GM12878 (cell line): ENCODE measurements around the gene FAM118B. TPM values are rescaled to one million over a fixed set of nuclear protein-coding genes. Genes with fewer than 3 reads are reported as not detected.

Experiments
- BHLHE40 ChIP-seq, 2 experiments: fragments of 450-650 bp in 1 of 2; IDR thresholded peaks; 2 replicates each; pipeline ENCODE4 v1.6.1; 2011 to 2017; ENCODE audit warnings: low read depth in 2 of 2, borderline replicate concordance in 1 of 2, improper control_type of control experiment in 1 of 2, low read length in 1 of 2, mild to moderate bottlenecking in 1 of 2
- CBX5 ChIP-seq: sonication (generic); IDR thresholded peaks from 2 replicates; pipeline ENCODE4 v1.6.1; 2016; ENCODE audit warnings: low read depth, moderate library complexity, mild to moderate bottlenecking, inconsistent platforms
- ESRRA ChIP-seq: IDR thresholded peaks from 2 replicates; pipeline ENCODE4 v1.6.1; 2012; ENCODE audit warnings: mild to moderate bottlenecking, low read length, improper control_type of control experiment
- EZH2 ChIP-seq: IDR thresholded peaks from 2 replicates; pipeline ENCODE4 v1.6.1; 2012; ENCODE audit warnings: low read depth, mild to moderate bottlenecking, control low read depth, inconsistent platforms, low read length, borderline replicate concordance; ENCODE audit not compliant: control insufficient read depth
- FOXM1 ChIP-seq: IDR thresholded peaks from 2 replicates; pipeline ENCODE4 v1.6.1; 2012; ENCODE audit warnings: low read depth, mild to moderate bottlenecking, inconsistent platforms, low read length, moderate library complexity
- GATAD2B ChIP-seq: fragments of 450-650 bp; conservative IDR thresholded peaks from 2 replicates; pipeline ENCODE4 v1.6.1; 2017; ENCODE audit warnings: low read depth, mild to moderate bottlenecking, moderate library complexity
- HCFC1 ChIP-seq: fragments of 150-350 bp; IDR thresholded peaks from 2 replicates; pipeline ENCODE4 v1.6.1; 2014; ENCODE audit warnings: low read length
- JUNB ChIP-seq: IDR thresholded peaks from 2 replicates; pipeline ENCODE4 v1.6.1; 2016; ENCODE audit warnings: antibody characterized with exemption, mild to moderate bottlenecking
- JUND ChIP-seq: IDR thresholded peaks from 2 replicates; pipeline ENCODE4 v1.6.1; 2012; ENCODE audit warnings: low read depth, mild to moderate bottlenecking, low read length, improper control_type of control experiment, moderate library complexity
- KDM1A ChIP-seq: fragments of 200-600 bp; sonication (generic); IDR thresholded peaks from 2 replicates; pipeline ENCODE4 v1.6.1; 2016; ENCODE audit warnings: borderline replicate concordance
- MEF2B ChIP-seq: fragments of 450-650 bp; IDR thresholded peaks from 2 replicates; pipeline ENCODE4 v1.6.1; 2018; ENCODE audit warnings: mild to moderate bottlenecking, moderate library complexity; ENCODE audit not compliant: partially characterized antibody, poor library complexity, severe bottlenecking
- MXI1 ChIP-seq: fragments of 150-350 bp; IDR thresholded peaks from 2 replicates; pipeline ENCODE4 v1.6.1; 2011; ENCODE audit warnings: low read depth, mild to moderate bottlenecking, inconsistent platforms, low read length, improper control_type of control experiment
- NFIC ChIP-seq: IDR thresholded peaks from 2 replicates; pipeline ENCODE4 v1.6.1; 2012; ENCODE audit warnings: low read depth, mild to moderate bottlenecking, inconsistent platforms, low read length, moderate library complexity
- NFYB ChIP-seq: IDR thresholded peaks from 2 replicates; pipeline ENCODE4 v1.6.1; 2011; ENCODE audit warnings: low read depth, mild to moderate bottlenecking, low read length, improper control_type of control experiment, moderate library complexity; ENCODE audit not compliant: insufficient read depth
- NR2C2 ChIP-seq: IDR thresholded peaks from 2 replicates; pipeline ENCODE4 v1.6.1; 2011; ENCODE audit warnings: borderline replicate concordance, low read depth; ENCODE audit not compliant: control insufficient read depth, insufficient read length
- POLR2A ChIP-seq: IDR thresholded peaks from 2 replicates; pipeline ENCODE4 v1.6.1; 2011; ENCODE audit warnings: low read depth, mild to moderate bottlenecking, low read length
- POLR2AphosphoS5 ChIP-seq: IDR thresholded peaks from 2 replicates; pipeline ENCODE4 v1.6.1; 2011; ENCODE audit warnings: mild to moderate bottlenecking, low read length, inconsistent platforms
- RAD21 ChIP-seq: IDR thresholded peaks from 2 replicates; pipeline ENCODE4 v1.6.1; 2011; ENCODE audit warnings: mild to moderate bottlenecking, low read depth, low read length, moderate library complexity; ENCODE audit not compliant: insufficient read depth
- RCOR1 ChIP-seq: conservative IDR thresholded peaks from 2 replicates; pipeline ENCODE4 v1.6.1; 2012; ENCODE audit warnings: low read depth, low read length, improper control_type of control experiment
- SREBF2 ChIP-seq: IDR thresholded peaks from 2 replicates; pipeline ENCODE4 v1.6.1; 2012; ENCODE audit warnings: mild to moderate bottlenecking, low read length
- SUPT20H ChIP-seq: IDR thresholded peaks from 2 replicates; pipeline ENCODE4 v1.6.1; 2011; ENCODE audit warnings: low read depth, mild to moderate bottlenecking, low read length, moderate library complexity, borderline replicate concordance; ENCODE audit not compliant: control insufficient read depth
- SUZ12 ChIP-seq: fragments of 200-600 bp; sonication (generic); IDR thresholded peaks from one replicate; pipeline ENCODE4 v1.6.1; 2018; ENCODE audit warnings: antibody characterized with exemption, mild to moderate bottlenecking; ENCODE audit not compliant: unreplicated experiment
- TAF1 ChIP-seq: IDR thresholded peaks from 2 replicates; pipeline ENCODE4 v1.6.1; 2011; ENCODE audit warnings: mild to moderate bottlenecking, low read depth, low read length, borderline replicate concordance
- TCF7 ChIP-seq: IDR thresholded peaks from 2 replicates; pipeline ENCODE4 v1.6.1; 2014; ENCODE audit warnings: antibody characterized with exemption, borderline replicate concordance
- ZNF24 ChIP-seq: fragments of 450-650 bp; IDR thresholded peaks from 2 replicates; pipeline ENCODE4 v1.6.1; 2017; ENCODE audit warnings: antibody characterized with exemption, mild to moderate bottlenecking
- polyA plus RNA-seq, 11 experiments: library from polyadenylated mRNA; depleted of rRNA in 4 of 11; unstranded in 6 of 11; stranded (reverse) in 5 of 11; fragments of >200 nt; fragmentation: Nextera tagmentation in 4 of 11; fragmentation: Illumina TruSeq in 1 of 11; extraction: Ambion mirVana in 4 of 11; extraction: Trizol in 1 of 11; gene quantifications; 1 replicate in 1 of 11; 2 replicates in 10 of 11; pipeline versions ENCODE4 v1.2.1 to v1.2.3, GENCODE V29; 2011 to 2016; ENCODE audit warnings: inconsistent platforms in 2 of 11, missing spikeins in 2 of 11, low read depth in 1 of 11
- total RNA-seq, 4 experiments: library from RNA; depleted of rRNA in 3 of 4; stranded (reverse); fragments of >200 nt in 3 of 4; fragmentation: Illumina TruSeq in 1 of 4; extraction: Trizol in 1 of 4; gene quantifications; 2 replicates each; pipeline versions ENCODE4 v1.2.1 to v1.2.3, GENCODE V29; 2013 to 2021
- TF ChIP-seq, protein P1 (sequence below): IDR thresholded peaks from 2 replicates; pipeline ENCODE4 v1.6.1; 2011; ENCODE audit warnings: borderline replicate concordance, low read depth, mild to moderate bottlenecking, moderate library complexity, mixed read lengths, low read length; ENCODE audit not compliant: insufficient read depth; ENCODE audit errors: extremely low read length
- TF ChIP-seq, protein P2 (sequence below): IDR thresholded peaks from 2 replicates; pipeline ENCODE4 v1.6.1; 2012; ENCODE audit warnings: low read depth, low read length, improper control_type of control experiment
- TF ChIP-seq, protein P3 (sequence below): IDR thresholded peaks from 2 replicates; pipeline ENCODE4 v1.6.1; 2011; ENCODE audit warnings: low read depth, mild to moderate bottlenecking, low read length, moderate library complexity, borderline replicate concordance; ENCODE audit errors: extremely low read depth

FAM118B gene
- total and polyA plus RNA-seq, 10 of the 15 experiments (the other 5 are each of a cell fraction or from before 2014, with no cell fraction given): 12.8 to 29.7 (median 16.5) TPM

DNA sequence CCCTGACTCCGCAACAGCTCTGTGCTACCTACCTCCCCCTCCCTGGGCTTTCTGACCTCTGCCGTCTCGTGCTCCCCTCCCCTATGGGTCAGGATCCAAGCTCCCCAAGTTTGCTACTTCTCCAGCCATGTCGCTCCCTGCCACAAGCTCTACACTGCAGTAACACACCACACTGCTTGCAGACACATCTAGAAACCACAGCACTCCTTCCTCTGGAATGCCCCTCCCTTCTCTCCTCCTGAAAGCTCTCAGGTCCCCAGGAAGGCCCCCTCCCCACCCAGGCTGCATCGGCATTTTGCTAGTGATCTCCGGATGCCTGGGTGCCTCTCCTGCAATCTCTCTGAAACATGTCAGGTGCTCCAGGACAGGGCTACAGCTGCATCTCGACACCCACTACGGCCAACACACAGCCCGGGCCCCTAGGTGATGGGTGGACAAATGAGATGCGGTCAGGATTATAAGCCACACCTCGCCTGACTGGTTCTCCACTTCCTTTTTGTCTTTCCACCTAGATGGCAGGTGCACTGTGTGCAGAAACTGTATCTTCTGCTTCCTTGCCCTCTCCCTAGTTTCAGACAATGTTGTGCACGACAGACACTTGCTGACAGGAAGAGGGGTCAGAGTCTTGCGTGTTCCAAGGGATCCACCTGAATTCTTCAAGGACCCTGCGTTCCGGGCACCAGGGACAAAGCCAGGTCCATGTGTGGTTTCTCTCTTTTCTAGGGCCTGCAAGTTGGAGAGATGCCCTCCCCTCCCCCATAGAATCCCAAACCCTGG is 23.1 kb upstream of the FAM118B start (continued):
- TF ChIP-seq CBX5 (peak; percentile 37; the same call in 1 of the 2 replicates), NFIC (peak; percentile 65; the same call in 1 of the 2 replicates), NFYB (no peak; the same call in 1 of the 2 replicates), BHLHE40 (IDR thresholded peaks at IDR 0.05; ENCODE audit: borderline replicate concordance in 1 of 2, low read depth in 2 of 2, low read length in 1 of 2) (peak; percentile 84 to 91), HCFC1 (no peak), POLR2A (no peak), RAD21 (no peak), TCF7 (no peak), JUNB (no peak), SUPT20H (no peak; the same call in 1 of the 2 replicates), JUND (no peak), EZH2 (no peak), SREBF2 (no peak), ESRRA (no peak), SUZ12 (no peak), MXI1 (no peak), ZNF24 (no peak), FOXM1 (peak; percentile 62), TAF1 (no peak), KDM1A (no peak), POLR2AphosphoS5 (no peak), NR2C2 (no peak), MEF2B (no peak), GATAD2B (peak; percentile 21; the same call in 1 of the 2 replicates), RCOR1 (no peak)
- TF ChIP-seq, protein P1, sequence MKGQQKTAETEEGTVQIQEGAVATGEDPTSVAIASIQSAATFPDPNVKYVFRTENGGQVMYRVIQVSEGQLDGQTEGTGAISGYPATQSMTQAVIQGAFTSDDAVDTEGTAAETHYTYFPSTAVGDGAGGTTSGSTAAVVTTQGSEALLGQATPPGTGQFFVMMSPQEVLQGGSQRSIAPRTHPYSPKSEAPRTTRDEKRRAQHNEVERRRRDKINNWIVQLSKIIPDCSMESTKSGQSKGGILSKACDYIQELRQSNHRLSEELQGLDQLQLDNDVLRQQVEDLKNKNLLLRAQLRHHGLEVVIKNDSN: no peak
- TF ChIP-seq, protein P2, sequence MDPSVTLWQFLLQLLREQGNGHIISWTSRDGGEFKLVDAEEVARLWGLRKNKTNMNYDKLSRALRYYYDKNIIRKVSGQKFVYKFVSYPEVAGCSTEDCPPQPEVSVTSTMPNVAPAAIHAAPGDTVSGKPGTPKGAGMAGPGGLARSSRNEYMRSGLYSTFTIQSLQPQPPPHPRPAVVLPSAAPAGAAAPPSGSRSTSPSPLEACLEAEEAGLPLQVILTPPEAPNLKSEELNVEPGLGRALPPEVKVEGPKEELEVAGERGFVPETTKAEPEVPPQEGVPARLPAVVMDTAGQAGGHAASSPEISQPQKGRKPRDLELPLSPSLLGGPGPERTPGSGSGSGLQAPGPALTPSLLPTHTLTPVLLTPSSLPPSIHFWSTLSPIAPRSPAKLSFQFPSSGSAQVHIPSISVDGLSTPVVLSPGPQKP: no peak
- TF ChIP-seq, protein P3, sequence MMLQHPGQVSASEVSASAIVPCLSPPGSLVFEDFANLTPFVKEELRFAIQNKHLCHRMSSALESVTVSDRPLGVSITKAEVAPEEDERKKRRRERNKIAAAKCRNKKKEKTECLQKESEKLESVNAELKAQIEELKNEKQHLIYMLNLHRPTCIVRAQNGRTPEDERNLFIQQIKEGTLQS: no peak
